Panc1 (cell line): ENCODE measurements around the gene HS2ST1. TPM values are rescaled to one million over a fixed set of nuclear protein-coding genes. Genes with fewer than 3 reads are reported as not detected.

ENCODE experiments used
- ATAC-seq: fragments of 200-7000 bp; cut with Tn5 transposase; 2 replicates; pipeline ENCODE4 v1.9.1; 2020; ENCODE audit warnings: mild to moderate bottlenecking, moderate library complexity
- BruUV-seq: library from RNA; stranded (reverse); fragments of 400-500 nt; replicated peaks from 2 replicates; lab custom pipeline; 2021; lab: Mats Ljungman, UMichigan
- CTCF ChIA-PET: fragments of 300-600 bp; sonication (Branson Sonifier 250); formaldehyde crosslinking; loops from one replicate; lab custom pipeline; 2022; ENCODE audit warnings: antibody characterized with exemption; lab: Charles Lee
- POLR2A ChIA-PET: fragments of 300-600 bp; sonication (Branson Sonifier 250); formaldehyde crosslinking; loops from one replicate; lab custom pipeline; 2022; ENCODE audit warnings: antibody characterized with exemption; lab: Charles Lee
- DNase-seq: peaks from one replicate; pipeline ENCODE4 v3.0.0-alpha.2; 2010; ENCODE audit warnings: low read depth, low spot score
- H3K27ac ChIP-seq: 2 replicates; pipeline ENCODE4 v1.5.1; 2011; ENCODE audit warnings: mild to moderate bottlenecking, low read length, inconsistent platforms
- H3K27me3 ChIP-seq: fragments of 200-500 bp; sonication (Bioruptor generic); 2 replicates; pipeline ENCODE4 v1.6.0; 2014; ENCODE audit warnings: low read length, inconsistent platforms; ENCODE audit not compliant: control insufficient read depth, insufficient read depth
- H3K36me3 ChIP-seq: fragments of 200-500 bp; sonication (Bioruptor generic); 2 replicates; pipeline ENCODE4 v1.5.1; 2014; ENCODE audit warnings: inconsistent platforms, mild to moderate bottlenecking, low read length, moderate library complexity; ENCODE audit not compliant: control insufficient read depth, insufficient read depth
- H3K4me1 ChIP-seq: 2 replicates; pipeline ENCODE4 v1.5.1; 2011; ENCODE audit warnings: inconsistent platforms, mild to moderate bottlenecking, low read length, moderate library complexity; ENCODE audit not compliant: control insufficient read depth, insufficient read depth
- H3K4me3 ChIP-seq, 2 experiments: 2 replicates each; pipeline ENCODE4 v1.5.1; 2011 to 2012; ENCODE audit warnings: low read depth in 2 of 2, low read length in 2 of 2, mild to moderate bottlenecking in 2 of 2, inconsistent platforms in 1 of 2, moderate library complexity in 1 of 2
- H3K9me3 ChIP-seq: fragments of 200-500 bp; sonication (Bioruptor generic); 2 replicates; pipeline ENCODE4 v1.5.1; 2014; ENCODE audit warnings: low read depth, mild to moderate bottlenecking, inconsistent platforms, low read length, moderate library complexity; ENCODE audit not compliant: control insufficient read depth, insufficient read depth
- CTCF ChIP-seq: fragments of 450-650 bp; IDR thresholded peaks from 2 replicates; pipeline ENCODE4 v1.5.1; 2017; ENCODE audit warnings: mild to moderate bottlenecking
- POLR2AphosphoS5 ChIP-seq: IDR thresholded peaks from 2 replicates; pipeline ENCODE4 v1.6.1; 2012; ENCODE audit warnings: mild to moderate bottlenecking, low read depth, low read length, moderate library complexity
- REST ChIP-seq, 2 experiments: IDR thresholded peaks; 2 replicates each; pipeline ENCODE4 v1.6.1; 2011 to 2012; ENCODE audit warnings: low read depth in 2 of 2, control low read depth in 1 of 2, low read length in 1 of 2, mild to moderate bottlenecking in 1 of 2, moderate library complexity in 1 of 2; ENCODE audit not compliant: insufficient read depth in 1 of 2
- SIN3A ChIP-seq: IDR thresholded peaks from 2 replicates; pipeline ENCODE4 v1.6.1; 2012; ENCODE audit warnings: low read depth, mild to moderate bottlenecking, low read length, moderate library complexity, borderline replicate concordance; ENCODE audit not compliant: insufficient read depth
- TCF7L2 ChIP-seq: IDR thresholded peaks from 2 replicates; pipeline ENCODE4 v1.6.1; 2011; ENCODE audit warnings: mild to moderate bottlenecking, low read depth, low read length, inconsistent platforms
- in situ Hi-C: cut with HindIII; loops from 2 replicates; pipeline ENCODE4 v1.10.0; 2016; ENCODE audit warnings: low sequenced_read_pairs, low pct_unique_long_range_greater_than_20kb
- intact Hi-C: fragments of 100-400 bp; cut with micrococcal nuclease; formaldehyde crosslinking; loops from one replicate; pipeline ENCODE4 v1.10.0; 2022; ENCODE audit not compliant: unreplicated experiment
- total RNA-seq: library from RNA; stranded (reverse); gene quantifications from one replicate; pipeline ENCODE4 v1.2.1, GENCODE V29; 2021; ENCODE audit not compliant: unreplicated experiment

HS2ST1 gene
- total RNA-seq, 1 experiment from 2014 or later: 81.0 TPM

- intact Hi-C loops: no loop called here
- Histone ChIP-seq H3K4me1 (no peaks in the 10 kb centered on the region), H3K4me3 (no peak overlapping the region), H3K36me3 (no peaks in the 10 kb centered on the region), H3K9me3 (no peaks in the 10 kb centered on the region), H3K27ac (no peak overlapping the region), H3K27me3 (no peaks in the 10 kb centered on the region)
- no peak for DNase-seq
- no peak for TF ChIP-seq CTCF
- TF ChIP-seq SIN3A: no peak
- TF ChIP-seq POLR2AphosphoS5: no peak
- no peak for TF ChIP-seq TCF7L2
- TF ChIP-seq REST (IDR thresholded peaks at IDR 0.05; ENCODE audit: insufficient read depth in 1 of 2, low read depth in 2 of 2, low read length in 1 of 2): no peak
- in situ Hi-C loops: no loop called here
- CTCF ChIA-PET: no interaction called here
- ATAC-seq: no peak
- POLR2A ChIA-PET: no interaction called here
- BruUV-seq: no TSS peak
These were observed 191.7 kb downstream of the HS2ST1 start for GRCh38 chr1:87106144-87106543.

- no peak overlapping the region for H3K4me3 ChIP-seq
- in situ Hi-C loops: no loop called here
- no peaks in the 10 kb centered on the region for H3K4me1 ChIP-seq
- no TSS peak for BruUV-seq
- H3K9me3 ChIP-seq: no peaks in the 10 kb centered on the region
- CTCF ChIA-PET: no interaction called here
- no peak overlapping the region for H3K27ac ChIP-seq
- no peak for ATAC-seq
- DNase-seq: no peak
- no peaks in the 10 kb centered on the region for H3K36me3 ChIP-seq
- intact Hi-C loops: no loop called here
- H3K27me3 ChIP-seq: no peaks in the 10 kb centered on the region
- POLR2A ChIA-PET: no interaction called here
- TF ChIP-seq CTCF (no peak), SIN3A (no peak), POLR2AphosphoS5 (no peak), REST (IDR thresholded peaks at IDR 0.05; ENCODE audit: insufficient read depth in 1 of 2, low read depth in 2 of 2, low read length in 1 of 2) (no peak), TCF7L2 (no peak)
These were observed 192.4 kb downstream of the HS2ST1 start for GRCh38 chr1:87106867-87107266.
